DMS153 treated with DMSO at 0.1 percent for 48 hours (cell line): ENCODE measurements around the gene GPSM3.
A peak's percentile ranks its signal among the peaks of the same experiment; 100 is the strongest.
"Not testable (repeated sequence)": the region's sequence is repeated elsewhere in the genome, so short reads cannot be mapped to it uniquely, and the experiment has no call there.

Source experiments
- DNase-seq: peaks from one replicate; lab custom pipeline; 2025; ENCODE audit not compliant: unreplicated experiment; lab: John Stamatoyannopoulos, UW

Gene GPSM3

GRCh38 chr6:32192608-32193039 lies at the start of gene GPSM3:
TSS of gene GPSM3 (minus strand) at chr6:32192643. CDS start at chr6:32192513, 130 bp downstream.
- peak; percentile 27 for DNase-seq

GRCh38 chr6:32240686-32241085 lies 48.2 kb upstream of the GPSM3 start:
- DNase-seq, result no peak

- no peak for DNase-seq
These were observed 47.0 kb upstream of the GPSM3 start for GRCh38 chr6:32239462-32239861.

GRCh38 chr6:32234934-32235333 lies 42.5 kb upstream of the GPSM3 start:
- DNase-seq, result no peak

GRCh38 chr6:32226434-32226833 lies 34.0 kb upstream of the GPSM3 start:
- no peak for DNase-seq

GRCh38 chr6:32224696-32225095 lies 32.3 kb upstream of the GPSM3 start:
- DNase-seq, result no peak

- no peak for DNase-seq
These were observed 31.1 kb upstream of the GPSM3 start, which contains the start of gene NOTCH4 for GRCh38 chr6:32223258-32224235. TSS of gene NOTCH4 (minus strand) at chr6:32224067. CDS start at chr6:32223928, 139 bp downstream.

- DNase-seq, result no peak
These were observed 30.1 kb upstream of the GPSM3 start for GRCh38 chr6:32222333-32223230.

- no peak for DNase-seq
These were observed 27.6 kb upstream of the GPSM3 start for GRCh38 chr6:32220021-32220420.

GRCh38 chr6:32218167-32218566 lies 25.7 kb upstream of the GPSM3 start:
- no peak for DNase-seq

- no peak for DNase-seq
These were observed 24.6 kb upstream of the GPSM3 start for GRCh38 chr6:32216998-32217397.

GRCh38 chr6:32216285-32216684 lies 23.8 kb upstream of the GPSM3 start:
- no peak for DNase-seq

GRCh38 chr6:32215617-32216016 lies 23.2 kb upstream of the GPSM3 start:
- DNase-seq, result no peak

- DNase-seq, result no peak
These were observed 21.7 kb upstream of the GPSM3 start for GRCh38 chr6:32214126-32214525.

GRCh38 chr6:32213649-32214048 lies 21.2 kb upstream of the GPSM3 start:
- DNase-seq, result no peak

- DNase-seq, result no peak
These were observed 19.8 kb upstream of the GPSM3 start for GRCh38 chr6:32212076-32212760.

GRCh38 chr6:32211432-32211831 lies 19.0 kb upstream of the GPSM3 start:
- DNase-seq, result not testable (repeated sequence)

- no peak for DNase-seq
These were observed 17.8 kb upstream of the GPSM3 start for GRCh38 chr6:32210191-32210601.

GRCh38 chr6:32208996-32209395 lies 16.6 kb upstream of the GPSM3 start:
- DNase-seq, result no peak

GRCh38 chr6:32204268-32204715 lies 11.8 kb upstream of the GPSM3 start:
- DNase-seq, result no peak
